ENCODE results near the gene ANO1.

The ANO1 gene

GRCh38 chr11:70040452-70040851, 37.7 kb upstream of the ANO1 start:
- no peak for TF ChIP-seq CTCF (IDR thresholded peaks at IDR 0.05; ENCODE audit: control insufficient read depth, extremely low read depth, insufficient read depth)
- no peak for DNase-seq (ENCODE audit: low read depth)

GRCh38 chr11:70040869-70041501, 37.1 kb upstream of the ANO1 start:
- no peak for TF ChIP-seq CTCF (IDR thresholded peaks at IDR 0.05; ENCODE audit: control insufficient read depth, extremely low read depth, insufficient read depth)
- no peak overlapping the region for H3K4me3 ChIP-seq (ENCODE audit: low read depth, low read length)
- no peak for DNase-seq (ENCODE audit: low read depth)

More at GRCh38 chr11:70040452-70040851, 37.7 kb upstream of the ANO1 start:
- no peak overlapping the region for H3K4me3 ChIP-seq (ENCODE audit: low read depth, low read length)

GRCh38 chr11:70043482-70043881, 34.6 kb upstream of the ANO1 start:
- no peak for TF ChIP-seq CTCF (IDR thresholded peaks at IDR 0.05; ENCODE audit: control insufficient read depth, extremely low read depth, insufficient read depth)
- no peak overlapping the region for H3K4me3 ChIP-seq (ENCODE audit: low read depth, low read length)
- DNase-seq (ENCODE audit: low read depth), result no peak

- DNase-seq (ENCODE audit: low read depth), result no peak
- TF ChIP-seq CTCF (IDR thresholded peaks at IDR 0.05; ENCODE audit: control insufficient read depth, extremely low read depth, insufficient read depth), result no peak
- no peak overlapping the region for H3K4me3 ChIP-seq (ENCODE audit: low read depth, low read length)
These were observed 32.0 kb upstream of the ANO1 start for GRCh38 chr11:70046089-70046488.

GRCh38 chr11:70048279-70049024, 29.7 kb upstream of the ANO1 start:
- H3K4me3 ChIP-seq (ENCODE audit: low read depth, low read length), result 0 out of 2 replicates have a peak overlapping the region, but pooled peaks have one; percentile 14
- TF ChIP-seq CTCF (IDR thresholded peaks at IDR 0.05; ENCODE audit: control insufficient read depth, extremely low read depth, insufficient read depth), result peak; percentile 69
- DNase-seq (ENCODE audit: low read depth), result peak; percentile 82

GRCh38 chr11:70049045-70049444, 29.1 kb upstream of the ANO1 start:
- H3K4me3 ChIP-seq (ENCODE audit: low read depth, low read length), result peak overlapping the region; percentile 14
- TF ChIP-seq CTCF (IDR thresholded peaks at IDR 0.05; ENCODE audit: control insufficient read depth, extremely low read depth, insufficient read depth), result no peak
- no peak for DNase-seq (ENCODE audit: low read depth)

All from LNCaP clone FGC (cell line).